Medulla oblongata (tissue), 1 donor: ENCODE results near the gene VEZT.
"Not testable (repeated sequence)": the region's sequence is repeated elsewhere in the genome, so short reads cannot be mapped to it uniquely, and the experiment has no call there.

Experiments
- DNase-seq: peaks from one replicate; pipeline ENCODE4 v3.0.0-alpha.2; 2015; ENCODE audit errors: extremely low spot score

Gene VEZT

DNA sequence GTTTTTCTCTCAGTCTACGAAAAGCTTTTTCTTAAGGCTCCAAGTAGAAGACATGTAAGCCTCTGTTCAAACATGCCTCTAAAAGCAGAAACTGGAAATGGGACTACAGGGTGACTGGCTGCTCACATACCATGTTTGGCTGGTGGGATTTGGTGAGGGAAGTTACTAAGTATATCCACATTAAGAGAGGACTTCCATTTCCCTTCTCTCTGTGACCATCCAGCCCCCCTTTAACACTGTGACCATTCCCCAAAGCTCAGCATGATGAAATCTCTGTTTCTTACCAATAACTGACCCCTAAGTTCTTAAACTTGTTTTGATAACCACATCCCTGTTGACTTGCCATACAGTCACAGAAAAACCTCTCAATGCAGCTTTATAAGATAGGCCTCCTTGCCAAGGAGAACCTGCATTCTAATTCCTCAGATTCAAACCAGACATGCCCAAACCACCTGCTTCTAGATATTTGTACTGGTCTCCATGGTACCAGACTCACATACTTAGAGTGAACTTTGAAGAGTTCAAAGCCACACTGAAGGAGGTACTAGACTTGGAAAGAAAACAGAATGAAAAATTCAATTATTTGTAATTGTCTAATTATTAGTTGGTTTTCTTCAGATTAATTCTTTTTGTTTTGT lies 102.2 kb downstream of the VEZT start:
- no peak for DNase-seq

DNA sequence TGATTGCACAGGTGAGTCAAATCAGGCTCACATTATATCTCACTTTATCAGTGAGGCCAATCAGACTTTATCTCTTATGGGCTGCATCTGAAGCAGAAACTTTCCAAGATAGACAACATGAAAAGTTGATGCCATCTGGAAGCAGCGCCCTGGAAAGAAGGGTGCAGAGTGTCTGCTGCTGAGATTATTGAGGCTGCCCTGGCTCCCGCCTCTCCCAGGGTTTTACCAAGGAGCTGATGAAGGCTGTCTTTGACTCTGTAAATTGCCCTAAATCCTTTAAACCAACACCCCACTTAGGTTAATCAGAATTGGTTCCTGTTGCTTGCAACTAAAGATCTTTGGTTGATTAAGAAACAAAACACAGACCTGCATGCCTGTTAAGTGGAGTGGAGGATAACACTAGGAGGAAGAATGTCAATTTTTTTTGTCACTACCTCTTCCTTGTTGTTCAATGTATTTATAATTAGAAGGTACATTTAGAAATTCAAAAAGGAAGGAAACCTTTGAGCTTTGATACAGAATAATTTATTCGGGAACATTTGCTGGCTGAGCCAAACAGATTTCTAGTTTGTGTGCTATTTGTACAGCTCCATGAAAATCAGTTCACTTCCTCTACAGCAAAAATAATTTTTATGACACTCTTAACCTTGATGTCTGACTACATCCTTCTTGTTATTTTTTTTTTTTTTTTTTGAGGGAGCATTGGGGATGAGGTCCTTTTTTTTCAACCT lies 104.1 kb downstream of the VEZT start:
- no peak for DNase-seq

DNA sequence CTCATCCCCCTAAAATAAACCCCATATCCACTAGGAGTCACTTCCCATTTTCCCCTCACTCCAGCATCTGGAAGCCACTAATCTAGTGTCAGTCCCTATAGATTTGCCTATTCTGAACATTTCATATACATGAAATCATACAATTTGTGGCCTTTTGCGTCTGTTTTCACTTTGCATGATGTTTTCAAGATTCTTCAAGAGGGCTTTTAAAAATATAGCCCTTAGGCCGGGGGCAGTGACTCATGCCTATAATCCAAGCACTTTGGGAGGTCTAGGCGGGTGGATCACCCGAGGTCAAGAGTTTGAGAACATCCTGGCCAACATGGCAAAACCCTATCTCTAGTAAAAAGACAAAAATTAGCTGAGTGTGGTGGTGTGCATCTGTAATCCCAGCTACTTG lies 104.7 kb downstream of the VEZT start:
- DNase-seq: no peak

DNA sequence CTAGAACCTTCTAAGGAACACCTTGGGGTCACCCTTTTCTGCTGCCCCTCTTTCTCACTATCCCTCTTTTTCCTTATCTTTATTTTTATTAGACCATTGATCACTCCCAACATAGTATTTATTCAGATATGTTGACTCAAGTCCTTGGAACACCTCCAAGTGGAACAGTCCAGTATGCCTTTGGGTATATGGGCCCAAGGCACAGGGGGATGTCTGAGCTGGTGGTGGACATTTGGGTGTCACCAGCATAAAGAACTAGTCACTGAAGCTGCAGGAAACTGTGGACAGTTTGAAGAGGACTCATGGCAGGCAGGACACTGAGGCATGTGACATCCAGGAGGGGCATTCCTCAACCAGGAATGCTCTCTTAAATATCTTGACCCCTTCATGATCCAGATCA lies 105.6 kb downstream of the VEZT start:
- no peak for DNase-seq

DNA sequence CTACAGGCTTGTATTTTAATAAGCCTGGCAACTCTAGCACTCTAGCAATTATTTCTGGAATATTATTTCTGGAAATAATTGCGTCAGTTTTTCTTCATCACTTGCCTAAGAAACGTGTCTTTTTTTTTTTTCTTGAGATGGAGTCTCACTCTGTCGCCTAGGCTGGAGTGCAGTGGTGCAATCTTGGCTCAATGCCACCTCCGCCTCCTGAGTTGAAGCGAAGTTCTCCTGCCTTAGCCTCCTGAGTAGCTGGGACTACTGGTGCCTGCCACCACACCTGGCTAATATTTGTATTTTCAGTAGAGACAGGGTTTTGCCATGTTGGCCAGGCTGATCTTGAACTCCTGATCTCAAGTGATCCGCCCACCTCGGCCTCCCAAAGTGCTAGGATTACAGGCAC lies 106.6 kb downstream of the VEZT start:
- DNase-seq: not testable (repeated sequence)

DNA sequence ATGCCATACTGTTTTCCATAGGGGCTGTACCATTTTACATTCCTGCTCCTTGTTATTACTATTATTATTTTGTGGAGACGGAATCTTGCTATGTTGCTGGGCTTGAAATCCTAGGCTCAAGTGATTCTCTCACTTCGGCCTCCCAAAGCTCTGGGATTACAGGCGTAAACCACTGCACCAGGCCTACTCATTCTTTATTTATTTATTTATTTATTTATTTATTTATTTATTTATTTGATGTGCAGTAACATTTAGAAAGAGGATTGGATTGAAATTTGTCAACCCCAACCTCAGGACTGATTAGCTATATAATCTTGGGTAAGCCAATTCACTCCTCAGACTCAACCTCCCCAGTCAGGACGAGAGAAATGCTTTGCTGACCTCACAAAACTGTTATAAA lies 107.9 kb downstream of the VEZT start:
- DNase-seq: no peak

DNA sequence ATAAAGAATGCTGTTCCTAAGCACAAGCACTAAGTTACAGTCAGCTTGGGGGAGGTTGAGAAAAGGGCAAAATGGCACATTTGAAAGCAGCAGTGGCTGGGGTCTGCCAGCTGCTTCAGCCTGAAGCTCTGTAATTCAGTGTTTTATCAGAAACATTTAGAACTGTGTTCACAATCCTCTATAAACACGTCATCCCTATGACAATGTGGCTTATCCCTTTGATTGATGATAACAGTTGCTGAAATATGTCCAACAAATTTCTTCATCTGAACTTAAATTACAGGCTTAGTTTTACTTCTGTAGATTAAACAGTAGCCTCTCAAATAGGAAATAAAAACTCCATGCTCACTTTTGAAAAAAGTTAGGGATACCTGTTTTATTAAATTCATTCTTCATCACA lies 108.8 kb downstream of the VEZT start:
- DNase-seq: no peak

DNA sequence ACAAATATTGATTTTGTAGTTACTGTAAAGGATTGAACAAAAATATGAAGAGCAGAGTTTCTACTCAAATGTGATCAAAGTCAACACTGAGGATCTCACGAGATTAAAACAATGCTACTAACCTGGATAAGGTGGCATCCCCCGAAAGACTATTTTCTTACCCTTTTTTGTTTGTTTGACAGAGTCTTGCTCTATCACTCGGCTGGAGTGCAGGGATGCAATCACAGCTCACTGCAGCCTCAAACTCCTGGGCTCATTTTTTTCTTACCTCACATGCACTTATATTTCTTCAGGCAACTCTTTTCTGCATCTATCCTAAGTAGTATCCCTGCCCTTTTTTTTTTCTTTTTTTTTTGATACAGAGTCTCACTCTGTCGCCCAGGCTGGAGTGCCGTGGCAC lies 109.2 kb downstream of the VEZT start:
- DNase-seq: no peak

DNA sequence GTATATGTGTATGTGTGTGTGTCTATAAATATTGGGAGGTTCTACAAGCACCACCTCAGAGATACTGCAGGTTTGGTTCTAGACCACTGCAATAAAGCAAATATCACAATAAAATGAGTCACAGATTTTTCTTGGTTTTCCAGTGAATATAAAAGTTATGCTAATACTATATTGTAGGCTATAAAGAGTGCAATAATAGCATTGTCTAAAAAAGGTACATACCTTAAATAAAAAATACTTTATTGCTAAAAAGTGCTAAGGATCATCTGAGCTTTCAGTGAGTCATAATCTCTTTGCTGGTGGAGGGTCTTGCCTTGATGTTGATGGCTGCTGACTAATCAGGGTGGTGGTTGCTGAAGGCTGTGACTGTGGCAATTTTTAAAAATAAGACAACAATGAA lies 111.1 kb downstream of the VEZT start:
- DNase-seq: no peak

DNA sequence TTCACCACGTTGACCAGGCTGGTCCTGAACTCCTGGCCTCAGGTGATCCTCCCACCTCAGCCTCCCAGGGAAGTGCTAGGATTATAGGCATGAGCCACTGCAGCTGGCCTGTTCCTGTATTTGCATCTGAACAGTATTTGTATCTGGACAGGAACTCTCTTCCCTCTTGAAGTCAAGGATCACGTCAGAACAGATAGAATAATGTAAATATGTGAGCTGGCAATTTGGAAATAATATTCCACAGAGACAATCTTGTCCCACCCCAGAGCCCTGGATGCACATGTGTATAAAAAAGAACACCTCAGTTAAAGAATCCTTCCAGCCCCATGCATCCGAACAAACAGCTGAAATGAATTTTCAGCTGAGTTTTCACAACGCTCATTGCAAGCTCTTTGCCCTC lies 118.3 kb downstream of the VEZT start:
- no peak for DNase-seq

DNA sequence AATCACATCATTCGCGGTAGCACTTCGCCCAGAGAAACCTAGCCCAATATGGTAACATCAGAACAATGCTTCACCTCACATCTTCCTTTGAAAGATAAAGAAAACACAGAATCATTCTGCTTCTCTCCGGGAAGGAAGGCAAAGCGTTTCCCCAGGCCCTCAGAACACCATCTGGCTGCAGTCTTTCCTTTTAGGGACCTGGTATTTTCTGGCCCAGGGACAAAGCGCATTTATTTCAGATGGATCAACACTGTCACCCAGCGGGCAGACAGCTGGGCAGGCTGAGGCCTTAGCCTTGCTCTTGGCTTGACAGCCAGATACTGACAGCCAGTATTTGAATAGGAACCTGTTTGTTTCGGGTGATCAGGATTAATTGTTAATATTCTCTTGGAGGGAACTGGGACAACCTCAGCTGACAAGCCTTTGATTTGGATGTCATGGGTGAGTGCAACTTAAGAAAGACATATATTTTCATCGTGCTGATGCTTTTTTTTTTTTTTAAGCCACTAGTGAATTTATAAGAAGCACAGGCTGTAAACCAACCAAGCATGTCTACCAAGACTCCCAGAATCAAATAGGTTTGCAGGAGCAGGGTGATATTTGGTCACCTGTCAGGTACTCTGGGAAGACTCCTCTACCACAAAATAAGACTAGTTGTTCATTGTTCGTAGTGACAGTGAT lies 118.9 kb downstream of the VEZT start:
- DNase-seq: peak; percentile 89

DNA sequence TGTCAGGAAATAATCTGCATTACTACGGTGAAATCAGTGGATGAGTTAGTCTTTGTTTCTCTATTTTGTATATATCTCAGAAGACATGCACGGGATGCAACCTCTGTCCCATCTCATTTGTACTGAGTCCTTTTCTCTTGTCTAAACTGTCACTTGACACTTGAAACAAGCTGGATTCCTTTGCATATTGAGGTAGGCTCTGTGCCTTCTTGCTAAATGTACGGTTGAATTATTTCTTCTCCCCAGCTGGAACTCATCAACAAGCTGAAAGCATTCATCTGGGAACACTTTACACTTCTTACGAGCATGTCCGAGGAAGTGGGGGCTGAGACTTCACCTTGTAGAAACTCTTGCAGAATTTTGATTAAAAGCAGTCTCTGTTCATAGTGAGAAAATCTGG lies 119.5 kb downstream of the VEZT start:
- no peak for DNase-seq

DNA sequence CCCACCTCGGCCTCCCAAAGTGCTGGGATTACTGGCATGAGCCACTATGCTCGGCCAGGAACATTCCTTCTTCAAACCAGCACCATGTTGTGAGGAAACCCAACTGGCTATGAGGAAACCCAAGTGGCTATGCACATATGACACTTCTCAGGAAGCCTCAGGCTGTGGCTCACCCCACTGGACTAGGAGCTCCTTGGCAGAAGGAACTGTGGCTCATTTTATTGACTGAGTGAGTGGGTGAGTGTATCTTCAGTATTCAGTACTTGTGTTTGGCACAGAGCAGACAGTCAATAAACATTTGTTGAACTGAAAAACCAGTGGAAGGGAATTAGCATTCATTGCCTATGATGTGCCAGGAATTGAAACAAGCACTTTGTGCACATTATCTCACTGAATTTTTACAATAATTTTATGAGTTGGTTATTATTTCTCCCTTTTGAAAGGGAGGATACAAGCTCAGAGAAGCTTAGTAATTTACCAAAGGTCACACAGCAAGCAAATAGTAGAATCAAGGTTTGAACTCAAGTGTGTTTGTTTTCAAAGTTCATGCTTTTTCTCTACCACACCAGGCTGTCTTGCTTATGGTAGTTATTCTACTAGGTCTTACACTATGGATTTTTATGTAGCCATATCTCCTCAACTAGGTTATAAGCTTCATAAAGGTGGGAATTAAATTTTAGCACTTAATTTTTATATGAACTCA lies 121.6 kb downstream of the VEZT start:
- DNase-seq: no peak

DNA sequence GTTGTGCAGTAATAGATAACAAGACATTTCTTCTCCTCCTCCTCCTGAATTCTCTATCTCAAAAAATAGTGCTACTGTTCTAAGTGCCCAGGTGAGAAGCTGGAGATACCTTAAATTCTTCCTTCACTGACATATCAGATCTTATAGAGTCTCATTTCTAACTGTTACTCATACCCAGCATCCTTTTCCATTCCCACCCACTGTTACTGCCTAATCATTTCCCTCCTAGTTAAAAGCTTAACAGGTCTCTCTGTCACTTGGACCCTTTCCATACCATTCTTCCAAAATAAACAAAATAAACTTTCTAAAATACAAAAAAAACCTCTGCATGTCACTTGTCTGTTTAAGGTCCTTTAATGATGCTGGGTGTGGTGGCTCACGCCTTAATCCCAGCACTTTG lies 124.4 kb downstream of the VEZT start:
- no peak for DNase-seq

DNA sequence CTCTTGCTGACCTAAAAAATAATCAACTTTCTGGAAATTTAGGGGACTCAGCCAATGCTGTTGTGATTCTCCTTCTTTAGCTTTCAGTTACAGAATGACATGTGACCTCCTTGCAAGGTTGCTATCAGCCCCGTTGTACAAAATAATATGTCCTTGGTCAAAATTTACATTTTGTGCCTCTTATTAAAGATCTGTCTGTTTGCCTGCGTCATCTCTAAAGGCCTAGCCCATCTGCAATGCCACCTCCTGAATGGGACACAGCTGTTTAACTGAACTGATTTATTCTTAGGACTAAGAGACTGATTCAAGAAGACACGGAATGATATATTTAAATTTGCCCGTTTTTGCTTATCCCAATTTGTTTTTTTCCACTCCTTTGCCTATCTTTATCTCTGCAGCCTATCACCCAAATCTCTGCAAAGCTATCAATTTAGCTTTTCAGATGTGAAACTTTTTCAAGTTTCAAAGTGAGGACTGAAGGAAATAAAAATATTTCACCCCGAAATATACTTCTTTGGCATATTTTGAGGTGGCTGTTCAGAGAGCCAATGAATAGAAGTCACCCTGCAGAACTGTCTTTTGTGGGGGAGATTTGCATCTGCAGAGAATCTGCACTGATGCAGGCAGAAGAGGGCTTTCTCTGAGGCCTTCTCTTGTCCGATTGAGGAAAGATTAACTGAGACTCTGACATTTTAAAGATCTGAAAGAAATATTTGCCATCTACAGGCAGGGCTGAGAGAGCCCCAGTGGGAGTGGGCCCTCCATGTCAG lies 126.0 kb downstream of the VEZT start:
- DNase-seq: no peak

DNA sequence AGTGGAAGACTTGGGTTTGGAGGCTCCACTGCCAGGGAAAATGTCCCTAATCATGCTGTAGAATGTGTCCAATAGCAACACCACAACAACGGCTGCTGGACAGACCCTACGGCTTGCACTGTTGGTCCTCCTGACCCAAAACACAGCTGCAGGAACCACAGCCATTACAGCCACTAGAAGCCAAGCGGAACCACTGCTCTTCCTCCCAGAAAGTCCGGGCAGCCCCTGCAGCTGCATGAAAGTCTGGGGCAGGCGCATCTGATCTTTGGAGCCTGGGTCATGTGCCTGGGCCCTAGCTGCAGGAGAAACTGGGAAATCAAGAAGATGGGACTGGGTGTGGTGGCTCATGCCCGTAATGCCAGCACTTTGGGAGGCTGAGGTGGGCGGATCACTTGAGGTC lies 131.7 kb downstream of the VEZT start:
- no peak for DNase-seq

DNA sequence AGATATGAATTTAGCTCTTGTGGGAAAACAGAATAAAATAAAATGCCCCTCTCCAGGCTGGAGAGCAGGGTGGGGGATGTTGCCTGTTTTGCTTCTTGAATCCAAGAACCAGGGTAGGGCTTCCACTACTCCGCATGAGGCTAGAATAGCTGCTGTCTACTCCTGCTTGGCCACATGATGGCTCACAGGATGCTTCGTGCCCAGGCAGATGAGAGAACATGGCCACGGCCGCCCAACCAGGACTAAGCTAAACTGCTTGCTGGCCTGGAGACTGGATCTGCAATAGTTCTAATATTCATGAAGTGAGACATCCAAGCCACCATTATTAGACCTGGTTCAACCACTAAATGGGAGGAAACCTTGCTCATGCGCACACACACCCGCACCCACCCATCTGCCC lies 134.1 kb downstream of the VEZT start:
- no peak for DNase-seq
